Activated T-cell treated with anti-CD3 and anti-CD28 coated beads for 4 hours (primary cell): ENCODE data around the gene RXFP1.

Experiments
- DNase-seq: peaks from one replicate; pipeline ENCODE4 v3.0.0-alpha.2; 2020

RXFP1 gene

DNA sequence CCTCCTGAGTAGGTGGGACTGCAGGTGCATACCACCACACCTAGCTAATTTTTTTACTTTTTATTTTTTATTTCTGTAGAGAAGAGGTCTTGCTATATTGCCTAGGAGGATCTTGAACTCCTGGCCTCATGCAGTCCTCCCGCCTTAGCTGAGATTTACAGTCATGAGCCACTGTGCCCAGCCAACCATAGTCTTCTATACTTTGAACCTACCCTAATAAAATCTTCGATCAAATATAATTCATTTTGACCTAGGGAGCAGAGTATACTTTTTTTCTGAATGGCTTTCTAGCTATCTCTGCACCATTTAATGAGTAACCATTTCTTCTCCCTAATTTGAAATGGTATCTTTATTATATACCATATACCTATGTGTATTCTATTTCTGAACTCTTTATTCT, 157.1 kb downstream of the RXFP1 start:
- DNase-seq = no peak

DNA sequence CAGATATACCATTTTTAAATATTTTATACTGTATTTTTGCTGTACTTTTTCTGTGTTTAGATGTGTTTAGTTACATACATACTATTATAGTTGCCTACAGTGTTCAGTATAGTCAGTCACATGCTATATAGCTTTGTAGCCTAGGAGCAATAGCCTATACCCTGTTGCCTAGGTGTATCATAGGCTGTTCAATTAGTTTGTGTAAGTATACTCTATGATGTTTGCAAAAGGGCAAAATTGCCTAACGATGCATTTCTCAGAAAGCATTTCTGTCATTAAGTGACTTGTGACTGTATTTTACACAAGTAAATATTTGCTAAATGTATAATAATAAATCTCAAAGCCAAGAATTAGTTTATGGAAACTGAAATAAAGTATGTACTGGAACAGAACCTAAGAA, 159.9 kb downstream of the RXFP1 start:
- DNase-seq = no peak

DNA sequence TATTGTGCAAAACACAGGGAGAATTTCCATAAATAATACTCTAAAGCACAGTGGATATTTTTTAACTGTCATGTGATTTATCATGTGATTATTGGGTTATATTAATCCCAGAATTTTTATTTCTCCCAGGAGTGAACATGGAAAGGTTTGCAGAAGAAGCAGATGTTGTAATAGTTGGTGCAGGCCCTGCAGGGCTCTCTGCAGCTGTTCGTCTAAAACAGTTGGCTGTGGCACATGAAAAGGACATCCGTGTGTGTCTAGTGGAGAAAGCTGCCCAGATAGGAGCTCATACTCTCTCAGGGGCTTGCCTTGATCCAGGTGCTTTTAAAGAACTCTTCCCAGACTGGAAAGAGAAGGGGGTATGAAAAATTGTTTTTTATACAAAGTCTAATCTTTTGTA, 160.4 kb downstream of the RXFP1 start:
- DNase-seq = no peak

DNA sequence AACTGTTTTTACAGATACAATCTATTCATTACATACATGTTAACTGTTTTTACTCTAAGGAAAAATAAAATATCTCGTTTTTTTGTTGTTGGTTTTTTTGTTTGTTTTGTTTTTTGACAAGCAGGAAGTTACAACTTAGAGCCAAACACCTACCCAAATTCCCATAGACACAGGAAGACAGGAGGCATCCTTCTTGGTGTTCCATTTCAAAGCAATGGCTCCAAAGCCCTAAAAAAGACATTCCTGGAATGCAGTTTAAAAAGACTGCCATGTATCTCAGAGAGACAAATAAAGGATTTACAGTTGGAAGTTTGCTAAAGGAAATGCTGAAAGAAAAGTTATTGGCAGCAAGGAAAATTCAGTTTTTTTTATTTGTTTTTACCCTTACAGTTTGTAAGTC, 167.1 kb downstream of the RXFP1 start:
- no peak for DNase-seq
